Prostate gland (tissue), 2 donors: ENCODE results near the gene AFAP1.

Experiments
- POLR2A ChIP-seq: fragments of 450-650 bp; IDR thresholded peaks from one replicate; pipeline ENCODE4 v1.6.1; 2016; ENCODE audit warnings: antibody characterized with exemption, mild to moderate bottlenecking
- TF ChIP-seq, protein P1 (sequence below), 4 experiments: fragments of 200-600 bp in 2 of 4; fragments of 450-650 bp in 2 of 4; sonication (generic) in 2 of 4; IDR thresholded peaks; 1 replicate in 3 of 4; 2 replicates in 1 of 4; pipeline ENCODE4 v1.5.1; 2016 to 2019; ENCODE audit warnings: antibody characterized with exemption in 4 of 4, mild to moderate bottlenecking in 2 of 4, moderate library complexity in 2 of 4

DNA sequence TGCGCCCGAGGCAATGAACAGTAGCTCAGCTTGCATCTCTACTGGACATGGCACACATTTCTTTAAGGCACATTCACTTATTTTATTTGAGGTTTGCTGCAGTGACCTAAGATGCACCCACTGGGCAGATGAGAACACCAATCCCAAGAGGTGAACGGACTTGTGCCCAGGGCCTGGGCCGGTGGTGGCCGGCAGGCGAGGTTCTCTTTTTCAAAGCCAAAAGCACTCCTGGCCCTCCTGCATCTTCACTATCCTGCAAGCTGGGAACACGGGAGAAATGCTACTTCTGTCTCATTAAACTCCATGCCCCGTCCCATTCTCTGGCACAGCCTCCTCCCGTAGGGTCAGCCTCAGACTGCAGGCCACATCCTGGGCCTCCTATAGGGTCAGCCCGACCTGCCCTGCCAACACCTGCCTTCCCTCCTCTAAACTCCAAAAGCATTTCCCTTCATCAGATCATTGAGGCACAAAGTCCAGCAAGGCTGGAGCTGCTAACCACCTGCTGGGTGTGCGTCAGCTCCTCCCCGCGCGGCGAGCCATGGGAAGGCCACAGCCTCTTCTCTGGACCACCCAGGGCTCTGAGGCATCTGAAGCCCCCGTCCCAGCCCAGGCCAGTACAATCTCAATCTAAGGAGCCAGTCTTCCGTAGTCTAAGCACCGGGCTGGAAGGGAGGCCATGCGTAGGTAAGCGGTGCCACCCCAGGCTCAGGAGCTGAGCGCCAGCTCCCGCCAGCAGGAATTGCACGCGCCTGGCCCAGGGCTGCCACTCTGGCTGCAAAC is 166.1 kb downstream of the AFAP1 start:
- TF ChIP-seq, protein P1, sequence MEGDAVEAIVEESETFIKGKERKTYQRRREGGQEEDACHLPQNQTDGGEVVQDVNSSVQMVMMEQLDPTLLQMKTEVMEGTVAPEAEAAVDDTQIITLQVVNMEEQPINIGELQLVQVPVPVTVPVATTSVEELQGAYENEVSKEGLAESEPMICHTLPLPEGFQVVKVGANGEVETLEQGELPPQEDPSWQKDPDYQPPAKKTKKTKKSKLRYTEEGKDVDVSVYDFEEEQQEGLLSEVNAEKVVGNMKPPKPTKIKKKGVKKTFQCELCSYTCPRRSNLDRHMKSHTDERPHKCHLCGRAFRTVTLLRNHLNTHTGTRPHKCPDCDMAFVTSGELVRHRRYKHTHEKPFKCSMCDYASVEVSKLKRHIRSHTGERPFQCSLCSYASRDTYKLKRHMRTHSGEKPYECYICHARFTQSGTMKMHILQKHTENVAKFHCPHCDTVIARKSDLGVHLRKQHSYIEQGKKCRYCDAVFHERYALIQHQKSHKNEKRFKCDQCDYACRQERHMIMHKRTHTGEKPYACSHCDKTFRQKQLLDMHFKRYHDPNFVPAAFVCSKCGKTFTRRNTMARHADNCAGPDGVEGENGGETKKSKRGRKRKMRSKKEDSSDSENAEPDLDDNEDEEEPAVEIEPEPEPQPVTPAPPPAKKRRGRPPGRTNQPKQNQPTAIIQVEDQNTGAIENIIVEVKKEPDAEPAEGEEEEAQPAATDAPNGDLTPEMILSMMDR (IDR thresholded peaks at IDR 0.05), result no peak
- TF ChIP-seq POLR2A, result no peak
